HG03196 (cell line): ENCODE results near the gene ZDHHC14.

Experiments used
- ATAC-seq: cut with Tn5 transposase; IDR thresholded peaks from one replicate; pipeline ENCODE4 v1.9.1; 2021; ENCODE audit not compliant: unreplicated experiment

ZDHHC14 gene

DNA sequence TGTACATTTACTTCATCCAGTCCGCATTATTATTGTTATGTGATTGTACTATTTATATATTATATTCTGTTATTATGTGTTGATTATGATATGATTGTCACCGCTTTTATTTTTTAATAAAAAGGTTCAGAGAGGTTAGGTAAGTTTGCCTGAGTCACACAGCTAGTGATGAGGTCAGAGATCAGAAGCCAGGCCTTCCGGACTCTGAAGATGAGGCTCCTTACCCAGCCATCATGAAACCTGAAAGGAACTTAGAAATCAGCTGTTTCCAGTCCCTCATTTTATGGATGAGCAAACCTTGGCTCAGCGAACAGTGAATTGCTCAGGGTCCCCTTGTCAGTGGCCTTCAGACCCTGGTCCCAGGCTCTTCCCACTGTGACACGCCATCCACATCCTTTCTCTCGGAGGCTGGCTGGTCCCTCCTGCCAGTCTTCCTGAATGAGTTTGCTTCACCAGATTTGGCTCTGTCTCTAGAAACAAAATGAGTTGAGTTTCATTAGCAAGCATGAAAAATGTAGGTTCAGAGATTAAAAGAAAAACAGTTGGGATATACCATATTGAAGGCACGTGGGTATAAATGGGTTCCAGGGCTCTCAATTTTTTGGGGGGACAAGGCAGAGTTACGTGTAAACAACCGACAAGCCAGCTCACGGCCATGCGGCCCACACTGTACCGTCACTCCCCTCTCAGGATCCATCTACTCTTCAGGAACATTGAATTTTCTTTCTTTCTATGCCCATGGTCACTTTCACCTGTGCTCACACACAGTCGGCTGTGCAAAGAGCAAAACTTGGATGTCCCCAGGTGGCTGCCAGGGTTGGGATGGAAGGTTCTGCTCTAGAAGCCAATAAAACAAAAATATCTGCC, 132.9 kb downstream of the ZDHHC14 start:
- no peak for ATAC-seq

- no peak for ATAC-seq
These were observed 133.9 kb downstream of the ZDHHC14 start for GRCh38 chr6:157514659-157515496.

GRCh38 chr6:157516319-157517026, 135.5 kb downstream of the ZDHHC14 start:
- ATAC-seq: no peak

- ATAC-seq: no peak
These were observed 136.8 kb downstream of the ZDHHC14 start for GRCh38 chr6:157517601-157518359.

- ATAC-seq: no peak
These were observed 137.6 kb downstream of the ZDHHC14 start for GRCh38 chr6:157518397-157519250.

- no peak for ATAC-seq
These were observed 138.5 kb downstream of the ZDHHC14 start for GRCh38 chr6:157519255-157520116.

DNA sequence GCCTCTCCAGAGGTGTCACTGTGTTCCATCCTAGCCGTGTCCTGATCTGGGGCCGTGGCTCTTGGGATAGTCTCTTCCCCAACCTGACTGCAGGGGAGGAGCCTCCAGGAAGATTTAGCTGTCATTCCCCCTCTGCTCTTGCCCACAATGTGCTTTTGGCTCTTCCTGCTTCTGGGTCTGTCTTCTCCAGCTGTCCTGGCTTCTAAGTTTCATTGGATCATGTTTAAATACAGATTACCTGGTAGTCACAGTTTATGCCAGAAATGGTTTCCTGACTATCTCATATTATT, 139.1 kb downstream of the ZDHHC14 start:
- ATAC-seq: no peak

DNA sequence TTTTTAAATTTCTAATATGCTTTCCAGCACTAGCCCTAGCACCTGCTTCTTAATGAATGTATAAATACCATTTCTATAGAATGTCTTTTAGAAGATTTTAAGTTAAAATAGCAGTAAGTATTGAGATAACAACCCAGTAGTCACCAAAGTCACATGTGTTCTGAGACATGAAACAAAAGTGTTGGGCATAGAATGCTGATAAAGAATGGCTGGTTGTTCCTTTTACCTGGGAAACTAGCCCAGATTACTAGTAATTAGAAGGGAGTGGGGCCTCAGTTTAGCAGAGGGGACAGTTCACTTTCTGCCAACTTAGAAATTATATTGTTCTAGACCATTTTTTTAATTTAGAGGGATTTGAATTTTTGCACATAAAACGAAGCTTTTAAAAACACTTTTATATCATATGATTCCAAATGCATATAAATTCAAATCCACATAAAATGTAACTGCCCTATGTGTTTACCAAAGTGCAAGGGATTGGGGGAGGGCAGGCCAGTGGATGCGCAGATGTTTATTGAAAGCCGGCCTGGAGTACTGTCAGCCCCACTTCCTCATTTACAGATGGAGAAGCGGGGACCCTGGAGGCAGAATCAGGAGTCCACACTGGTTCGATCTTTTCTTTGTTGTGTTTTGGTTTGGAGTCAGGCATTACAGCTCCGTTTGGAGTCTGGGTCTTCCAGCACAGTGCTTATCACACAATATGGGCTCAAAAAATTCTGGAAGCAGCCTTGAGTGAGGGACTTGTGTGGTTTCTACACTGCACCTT, 139.8 kb downstream of the ZDHHC14 start:
- no peak for ATAC-seq

DNA sequence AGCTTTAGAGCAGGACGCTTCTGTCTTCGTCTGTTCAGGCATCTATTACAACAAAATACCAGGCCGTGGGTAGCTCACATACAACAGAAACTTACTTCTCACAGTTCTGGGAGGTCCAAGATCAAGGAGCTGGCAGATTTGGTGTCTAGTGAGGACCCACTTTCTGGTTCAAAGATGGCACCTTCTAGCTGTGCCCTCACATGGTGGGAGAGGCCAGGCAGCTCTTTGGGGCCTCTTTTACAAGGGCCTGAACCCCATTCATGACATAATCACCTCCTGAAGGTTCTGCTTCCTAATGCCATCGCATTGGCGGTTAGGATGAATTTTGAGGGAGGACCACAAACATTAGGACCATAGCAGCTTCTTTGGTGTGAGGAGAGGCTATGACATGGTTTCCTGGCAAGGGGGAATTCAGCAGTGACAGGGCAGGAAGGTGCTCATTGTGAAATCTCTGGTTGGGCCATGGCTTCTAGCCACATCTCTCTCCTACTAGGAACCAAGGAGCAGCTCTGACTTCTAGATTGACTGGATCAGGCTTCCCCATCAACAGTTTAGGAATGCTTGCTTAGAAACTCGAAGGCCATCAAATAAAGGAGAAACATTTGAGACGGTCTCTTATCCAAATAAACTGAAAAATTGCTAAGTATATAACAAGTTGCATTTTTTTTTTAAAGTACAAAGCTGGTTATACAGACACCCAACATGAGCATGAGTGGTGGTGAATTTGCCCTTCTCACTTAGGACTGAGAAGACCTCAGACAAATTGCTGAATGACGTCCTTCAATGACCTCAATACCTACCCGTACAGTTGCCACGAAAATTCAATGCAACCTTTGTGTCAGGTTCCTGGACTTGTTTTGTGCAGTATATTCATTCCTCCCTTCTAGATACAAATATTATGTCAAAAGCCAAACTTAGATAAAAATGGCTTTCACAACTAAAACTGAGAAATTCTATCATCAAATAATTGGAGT, 140.7 kb downstream of the ZDHHC14 start:
- ATAC-seq: no peak

DNA sequence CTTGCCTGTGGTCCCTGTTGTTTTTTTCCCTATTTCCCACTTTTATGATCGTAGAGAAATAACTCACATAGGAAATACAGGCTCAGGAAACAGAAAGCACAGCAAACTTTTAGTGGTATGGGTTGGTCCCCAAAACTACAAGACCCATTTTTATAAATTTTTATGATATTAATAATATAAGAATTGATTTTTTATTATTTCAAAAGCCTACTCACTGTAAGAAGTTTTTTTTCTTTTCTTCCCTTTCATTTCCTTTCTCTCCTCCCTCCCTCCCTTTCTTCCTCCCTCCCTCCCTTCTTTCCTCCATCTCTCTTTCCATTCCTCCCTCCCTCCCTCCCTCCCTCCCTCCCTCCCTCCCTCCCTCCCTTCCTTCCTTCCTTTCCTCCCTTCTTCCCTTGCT, 141.5 kb downstream of the ZDHHC14 start:
- no peak for ATAC-seq

DNA sequence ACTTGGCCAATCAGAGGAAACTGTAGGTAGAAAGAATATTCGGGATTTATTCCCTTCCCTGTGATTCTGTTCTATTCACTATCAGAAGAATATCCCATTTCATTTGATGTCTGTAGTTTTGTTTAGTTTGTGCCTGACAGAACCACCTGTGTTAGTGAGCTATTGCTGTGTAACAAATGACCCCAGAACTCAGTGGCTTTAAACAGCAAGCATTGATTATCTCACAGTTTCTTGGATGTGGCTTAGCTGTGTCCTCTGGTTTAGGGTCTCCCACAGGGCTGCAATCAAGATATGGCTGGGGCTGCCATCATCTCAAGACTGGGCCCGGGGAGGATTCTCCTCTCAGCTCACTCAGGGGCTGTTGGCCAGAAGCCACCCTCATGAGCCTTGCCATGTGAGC, 143.7 kb downstream of the ZDHHC14 start:
- no peak for ATAC-seq

- no peak for ATAC-seq
These were observed 144.4 kb downstream of the ZDHHC14 start for GRCh38 chr6:157525292-157525889.

DNA sequence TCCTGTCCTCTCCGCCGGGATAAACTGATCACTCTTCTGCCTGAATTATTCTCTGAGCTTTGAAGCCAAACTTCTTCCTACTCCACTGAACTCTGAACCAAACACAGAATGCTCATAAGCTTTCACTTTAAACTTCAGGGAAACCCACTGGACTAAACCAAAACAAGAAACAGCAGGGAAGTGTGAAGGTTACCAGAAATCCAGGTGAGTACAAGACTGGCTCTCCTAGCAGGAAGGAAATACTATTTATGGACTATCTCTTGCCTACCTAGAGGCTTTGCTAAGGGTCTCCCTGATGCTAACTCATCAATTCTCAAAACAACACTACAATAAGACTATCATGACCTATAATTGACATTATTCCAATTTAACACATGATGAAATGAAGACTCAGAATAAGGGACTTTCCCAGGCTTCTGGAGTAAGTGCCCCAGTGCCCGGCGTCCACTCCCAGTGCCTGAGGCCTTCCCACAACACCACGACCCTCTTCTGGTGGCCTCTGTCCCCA, 145.0 kb downstream of the ZDHHC14 start:
- ATAC-seq: no peak

- ATAC-seq: peak; percentile 76
These were observed 146.5 kb downstream of the ZDHHC14 start for GRCh38 chr6:157527471-157527907.

DNA sequence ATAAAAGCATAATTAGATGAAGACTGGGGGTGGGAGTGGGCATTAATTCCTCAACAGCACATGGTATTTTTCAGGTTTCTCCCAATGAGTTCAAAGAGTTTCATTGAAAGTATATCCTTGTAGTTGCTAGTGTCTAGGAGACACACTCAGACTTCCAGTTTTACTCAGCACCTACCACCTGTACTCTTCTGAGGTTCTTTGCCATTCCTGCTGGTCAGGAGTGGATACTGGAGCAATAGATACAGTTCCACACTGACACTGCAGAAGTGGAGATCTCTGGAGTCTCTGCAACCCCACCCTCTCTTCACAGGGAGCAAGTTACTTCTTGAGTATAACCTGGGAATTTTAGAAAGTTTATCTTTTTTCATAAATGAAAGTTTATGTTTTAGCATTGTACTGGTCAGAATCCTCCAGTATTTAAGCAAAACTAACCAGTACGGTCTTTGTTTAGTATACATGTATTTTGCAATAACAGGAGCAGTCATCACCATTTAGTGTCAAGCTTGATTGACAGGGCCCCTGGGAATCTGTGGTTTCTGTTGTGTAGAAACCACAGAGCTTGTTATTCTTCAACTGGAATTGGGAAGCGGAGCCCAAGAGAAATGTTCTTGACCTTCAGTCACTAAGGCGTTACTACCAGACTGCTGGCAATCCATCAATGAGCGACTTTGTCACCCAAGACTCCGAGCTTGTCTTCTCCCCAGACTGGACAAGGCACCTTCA, 148.1 kb downstream of the ZDHHC14 start:
- no peak for ATAC-seq

DNA sequence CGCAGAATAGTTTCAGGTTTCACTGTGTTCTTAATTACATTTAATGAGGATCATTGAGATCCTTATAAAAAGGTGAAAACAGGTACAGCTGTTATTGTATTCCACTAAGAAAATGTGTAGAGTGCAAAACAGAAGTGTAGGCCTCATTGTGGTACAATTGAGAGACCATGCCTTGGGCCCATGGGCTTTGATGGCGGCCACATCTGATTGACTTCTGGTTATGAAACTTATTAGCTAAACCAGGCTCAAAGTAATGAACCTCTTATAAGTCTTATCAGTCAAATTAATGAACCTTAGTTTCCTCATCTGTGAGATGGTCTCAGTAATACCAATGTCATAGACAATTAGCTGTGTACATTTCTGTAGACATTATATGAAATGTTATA, 148.7 kb downstream of the ZDHHC14 start:
- no peak for ATAC-seq
